K562 (cell line): ENCODE data around the gene RNF223.

Source experiments
- E4F1 ChIP-seq: fragments of 250-450 bp; sonication (Bioruptor Pico); IDR thresholded peaks from 2 replicates; pipeline ENCODE4 v1.5.0; 2021; ENCODE audit warnings: mild to moderate bottlenecking, borderline replicate concordance
- ETV6 ChIP-seq, 3 experiments: fragments of 150-350 bp in 1 of 3; sonication (generic) in 1 of 3; formaldehyde crosslinking in 1 of 3; IDR thresholded peaks; 2 replicates each; pipeline versions ENCODE4 v1.6.1 to v1.8.0; 2014 to 2022; ENCODE audit warnings: borderline replicate concordance in 2 of 3, low read depth in 2 of 3, antibody characterized with exemption in 1 of 3, low read length in 1 of 3, mild to moderate bottlenecking in 1 of 3, missing genetic modification reagents in 1 of 3
- EZH2 ChIP-seq: IDR thresholded peaks from 2 replicates; pipeline ENCODE4 v1.6.1; 2012; ENCODE audit warnings: low read depth, mild to moderate bottlenecking, inconsistent platforms, low read length, borderline replicate concordance
- MED1 ChIP-seq: sonication (generic); formaldehyde crosslinking; IDR thresholded peaks from 2 replicates; pipeline ENCODE4 v1.8.1; 2023; ENCODE audit warnings: missing genetic modification reagents, borderline replicate concordance
- TRIM28 ChIP-seq: fragments of 450-650 bp; IDR thresholded peaks from 2 replicates; pipeline ENCODE4 v1.6.1; 2017
- TF ChIP-seq, protein P1 (sequence below): fragments of 450-650 bp; IDR thresholded peaks from 2 replicates; pipeline ENCODE4 v1.6.1; 2018; ENCODE audit not compliant: partially characterized antibody
- TF ChIP-seq, protein P2 (sequence below), 2 experiments: fragments of 200-800 bp in 1 of 2; sonication (Bioruptor generic) in 1 of 2; sonication (generic) in 1 of 2; formaldehyde crosslinking in 1 of 2; IDR thresholded peaks in 1 of 2; conservative IDR thresholded peaks in 1 of 2; 2 replicates each; pipeline versions ENCODE4 v1.5.0 to v1.6.1; 2016 to 2020; ENCODE audit warnings: missing compliant biosample characterization in 1 of 2, missing genetic modification characterization in 1 of 2, missing genetic modification reagents in 1 of 2
- TF ChIP-seq, protein P3 (sequence below), 3 experiments: IDR thresholded peaks in 2 of 3; conservative IDR thresholded peaks in 1 of 3; 2 replicates each; pipeline ENCODE4 v1.5.1; 2011 to 2012; ENCODE audit warnings: low read length in 3 of 3, mild to moderate bottlenecking in 3 of 3, control low read depth in 2 of 3, improper control_type of control experiment in 1 of 3, inconsistent platforms in 1 of 3, low read depth in 1 of 3, mixed read lengths in 1 of 3, moderate library complexity in 1 of 3; ENCODE audit not compliant: insufficient read depth in 2 of 3

GRCh38 chr1:1082776-1083415 is 8.8 kb upstream of the RNF223 start:
- TF ChIP-seq, protein P1, sequence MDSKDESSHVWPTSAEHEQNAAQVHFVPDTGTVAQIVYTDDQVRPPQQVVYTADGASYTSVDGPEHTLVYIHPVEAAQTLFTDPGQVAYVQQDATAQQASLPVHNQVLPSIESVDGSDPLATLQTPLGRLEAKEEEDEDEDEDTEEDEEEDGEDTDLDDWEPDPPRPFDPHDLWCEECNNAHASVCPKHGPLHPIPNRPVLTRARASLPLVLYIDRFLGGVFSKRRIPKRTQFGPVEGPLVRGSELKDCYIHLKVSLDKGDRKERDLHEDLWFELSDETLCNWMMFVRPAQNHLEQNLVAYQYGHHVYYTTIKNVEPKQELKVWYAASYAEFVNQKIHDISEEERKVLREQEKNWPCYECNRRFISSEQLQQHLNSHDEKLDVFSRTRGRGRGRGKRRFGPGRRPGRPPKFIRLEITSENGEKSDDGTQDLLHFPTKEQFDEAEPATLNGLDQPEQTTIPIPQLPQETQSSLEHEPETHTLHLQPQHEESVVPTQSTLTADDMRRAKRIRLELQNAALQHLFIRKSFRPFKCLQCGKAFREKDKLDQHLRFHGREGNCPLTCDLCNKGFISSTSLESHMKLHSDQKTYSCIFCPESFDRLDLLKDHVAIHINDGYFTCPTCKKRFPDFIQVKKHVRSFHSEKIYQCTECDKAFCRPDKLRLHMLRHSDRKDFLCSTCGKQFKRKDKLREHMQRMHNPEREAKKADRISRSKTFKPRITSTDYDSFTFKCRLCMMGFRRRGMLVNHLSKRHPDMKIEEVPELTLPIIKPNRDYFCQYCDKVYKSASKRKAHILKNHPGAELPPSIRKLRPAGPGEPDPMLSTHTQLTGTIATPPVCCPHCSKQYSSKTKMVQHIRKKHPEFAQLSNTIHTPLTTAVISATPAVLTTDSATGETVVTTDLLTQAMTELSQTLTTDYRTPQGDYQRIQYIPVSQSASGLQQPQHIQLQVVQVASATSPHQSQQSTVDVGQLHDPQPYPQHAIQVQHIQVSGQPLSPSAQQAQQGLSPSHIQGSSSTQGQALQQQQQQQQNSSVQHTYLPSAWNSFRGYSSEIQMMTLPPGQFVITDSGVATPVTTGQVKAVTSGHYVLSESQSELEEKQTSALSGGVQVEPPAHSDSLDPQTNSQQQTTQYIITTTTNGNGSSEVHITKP = no peak
- no peak for TF ChIP-seq ETV6 (IDR thresholded peaks at IDR 0.05; ENCODE audit: borderline replicate concordance in 1 of 2, low read depth in 2 of 2, low read length in 1 of 2)
- TF ChIP-seq ETV6 (CRISPR knock-in tag; IDR thresholded peaks at IDR 0.05; ENCODE audit: borderline replicate concordance) = no peak
- TF ChIP-seq, protein P2, sequence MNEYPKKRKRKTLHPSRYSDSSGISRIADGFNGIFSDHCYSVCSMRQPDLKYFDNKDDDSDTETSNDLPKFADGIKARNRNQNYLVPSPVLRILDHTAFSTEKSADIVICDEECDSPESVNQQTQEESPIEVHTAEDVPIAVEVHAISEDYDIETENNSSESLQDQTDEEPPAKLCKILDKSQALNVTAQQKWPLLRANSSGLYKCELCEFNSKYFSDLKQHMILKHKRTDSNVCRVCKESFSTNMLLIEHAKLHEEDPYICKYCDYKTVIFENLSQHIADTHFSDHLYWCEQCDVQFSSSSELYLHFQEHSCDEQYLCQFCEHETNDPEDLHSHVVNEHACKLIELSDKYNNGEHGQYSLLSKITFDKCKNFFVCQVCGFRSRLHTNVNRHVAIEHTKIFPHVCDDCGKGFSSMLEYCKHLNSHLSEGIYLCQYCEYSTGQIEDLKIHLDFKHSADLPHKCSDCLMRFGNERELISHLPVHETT (CRISPR knock-in tag; conservative IDR thresholded peaks at IDR 0.05 in 1 of 2, IDR thresholded peaks at IDR 0.05 in 1 of 2) = no peak
- TF ChIP-seq TRIM28 = no peak
- TF ChIP-seq EZH2 = no peak
- no peak for TF ChIP-seq MED1 (CRISPR knock-in tag)
- TF ChIP-seq, protein P3, sequence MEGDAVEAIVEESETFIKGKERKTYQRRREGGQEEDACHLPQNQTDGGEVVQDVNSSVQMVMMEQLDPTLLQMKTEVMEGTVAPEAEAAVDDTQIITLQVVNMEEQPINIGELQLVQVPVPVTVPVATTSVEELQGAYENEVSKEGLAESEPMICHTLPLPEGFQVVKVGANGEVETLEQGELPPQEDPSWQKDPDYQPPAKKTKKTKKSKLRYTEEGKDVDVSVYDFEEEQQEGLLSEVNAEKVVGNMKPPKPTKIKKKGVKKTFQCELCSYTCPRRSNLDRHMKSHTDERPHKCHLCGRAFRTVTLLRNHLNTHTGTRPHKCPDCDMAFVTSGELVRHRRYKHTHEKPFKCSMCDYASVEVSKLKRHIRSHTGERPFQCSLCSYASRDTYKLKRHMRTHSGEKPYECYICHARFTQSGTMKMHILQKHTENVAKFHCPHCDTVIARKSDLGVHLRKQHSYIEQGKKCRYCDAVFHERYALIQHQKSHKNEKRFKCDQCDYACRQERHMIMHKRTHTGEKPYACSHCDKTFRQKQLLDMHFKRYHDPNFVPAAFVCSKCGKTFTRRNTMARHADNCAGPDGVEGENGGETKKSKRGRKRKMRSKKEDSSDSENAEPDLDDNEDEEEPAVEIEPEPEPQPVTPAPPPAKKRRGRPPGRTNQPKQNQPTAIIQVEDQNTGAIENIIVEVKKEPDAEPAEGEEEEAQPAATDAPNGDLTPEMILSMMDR (IDR thresholded peaks at IDR 0.05 in 2 of 3, conservative IDR thresholded peaks at IDR 0.05 in 1 of 3; ENCODE audit: insufficient read depth in 2 of 3, low read depth in 1 of 3, low read length in 3 of 3) = no peak
- TF ChIP-seq E4F1 (CRISPR knock-in tag) = no peak
